HG02970 (cell line): ENCODE results near the gene OPALIN.
A peak's percentile ranks its signal among the peaks of the same experiment; 100 is the strongest.

Source experiments
- ATAC-seq: cut with Tn5 transposase; IDR thresholded peaks from one replicate; pipeline ENCODE4 v1.9.1; 2021; ENCODE audit warnings: mild to moderate bottlenecking, moderate library complexity, moderate number of reproducible peaks; ENCODE audit not compliant: unreplicated experiment, low FRiP score

The OPALIN gene

DNA sequence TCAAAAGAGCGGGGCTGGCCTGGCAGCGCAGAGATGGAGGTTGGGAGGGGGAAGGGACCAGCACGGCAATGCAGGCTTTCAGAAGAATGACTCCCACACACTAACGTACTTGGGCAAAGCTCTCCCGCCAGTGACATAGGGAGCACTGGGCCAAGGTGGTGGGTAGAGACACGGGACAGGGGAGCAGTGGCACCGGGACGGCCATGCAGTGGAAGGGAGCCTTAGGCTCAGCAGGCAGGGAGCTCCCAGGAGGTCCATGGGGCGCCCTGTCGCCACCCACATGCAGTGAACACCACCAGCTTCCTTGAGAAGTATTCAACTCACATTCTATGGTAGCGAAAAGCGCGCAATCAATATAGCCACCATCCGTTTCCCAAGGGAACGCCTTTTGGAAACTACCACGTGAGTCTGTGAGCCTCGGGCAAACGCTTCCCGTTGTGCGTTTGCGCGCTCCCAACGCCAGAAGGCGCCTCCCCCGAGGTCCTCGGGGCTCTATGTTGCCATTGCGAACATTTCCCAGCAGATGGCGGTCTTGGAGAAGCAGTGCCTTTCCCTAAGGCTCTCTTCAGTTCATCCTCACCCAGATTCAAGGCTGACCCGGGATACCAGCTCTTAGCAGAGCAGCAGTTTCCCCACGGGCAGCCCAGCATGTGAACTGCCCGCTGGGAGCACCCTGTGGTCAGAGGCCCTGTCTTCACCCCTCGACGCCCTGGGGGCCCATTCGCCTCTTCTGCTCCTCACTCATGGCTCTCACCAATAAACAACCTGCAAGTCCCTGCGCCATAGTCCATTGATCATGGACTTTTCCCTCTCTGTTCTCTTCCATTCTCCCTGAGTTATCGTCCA is 16.4 kb upstream of the OPALIN start:
- ATAC-seq, result peak; percentile 57

- ATAC-seq, result no peak
Measured at GRCh38 chr10:96374639-96374984, 15.8 kb upstream of the OPALIN start.

GRCh38 chr10:96374004-96374403 is 15.2 kb upstream of the OPALIN start:
- ATAC-seq, result no peak

DNA sequence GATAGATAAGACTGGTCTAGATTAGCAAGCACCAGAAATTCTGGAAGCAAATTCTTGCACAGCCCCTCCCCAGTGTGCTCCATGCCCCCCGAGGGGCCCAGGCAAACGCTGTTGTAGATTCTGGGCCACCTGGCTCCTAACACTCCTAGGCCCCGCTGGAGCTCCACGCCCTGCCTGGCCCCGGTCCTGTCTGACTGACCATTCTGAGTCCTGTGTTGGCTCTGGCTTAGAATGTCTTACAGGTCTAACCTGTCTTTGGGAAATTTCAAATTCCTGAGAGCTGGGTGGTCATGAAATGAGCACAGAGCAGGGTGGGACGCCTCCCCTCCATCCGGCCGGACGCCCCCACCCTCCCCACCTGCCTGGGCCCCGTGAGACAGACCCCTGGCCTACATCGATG is 12.6 kb upstream of the OPALIN start:
- no peak for ATAC-seq

- ATAC-seq, result no peak
Measured at GRCh38 chr10:96370584-96371157, 11.9 kb upstream of the OPALIN start.

DNA sequence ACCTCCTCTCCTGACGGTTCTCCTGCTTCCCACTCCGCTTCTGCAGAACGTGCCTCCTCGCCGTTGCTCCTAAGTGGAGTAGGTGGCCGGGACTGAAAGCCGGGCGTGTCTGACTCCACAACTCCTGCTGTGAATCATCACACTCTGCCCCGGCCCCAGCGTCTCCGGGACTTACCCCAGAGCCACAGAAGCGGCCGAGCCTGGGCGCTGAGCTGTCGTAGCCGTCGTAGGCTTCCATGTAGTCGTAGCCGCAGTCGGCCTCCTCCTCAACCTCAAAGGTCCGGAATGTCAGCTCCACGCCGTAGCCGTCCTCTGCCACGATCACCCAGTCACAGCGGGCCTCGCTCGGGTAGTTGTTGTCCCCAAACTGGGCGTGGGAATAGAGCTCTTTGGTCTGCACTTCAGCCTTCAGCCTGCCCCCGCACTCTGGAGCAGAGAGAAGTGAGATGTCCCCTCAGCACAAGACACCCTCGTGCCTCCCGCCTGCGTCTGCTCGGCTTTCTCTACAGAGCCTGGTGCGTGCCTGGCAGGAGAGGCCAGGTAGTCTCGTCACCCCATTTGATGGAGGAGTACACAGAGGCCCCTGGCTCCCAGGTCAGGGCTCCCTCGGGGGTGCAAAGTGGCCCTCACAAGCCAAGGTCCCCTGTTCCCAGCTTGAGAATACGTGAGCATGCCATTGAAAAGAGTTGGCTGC is 11.2 kb upstream of the OPALIN start:
- ATAC-seq, result no peak

DNA sequence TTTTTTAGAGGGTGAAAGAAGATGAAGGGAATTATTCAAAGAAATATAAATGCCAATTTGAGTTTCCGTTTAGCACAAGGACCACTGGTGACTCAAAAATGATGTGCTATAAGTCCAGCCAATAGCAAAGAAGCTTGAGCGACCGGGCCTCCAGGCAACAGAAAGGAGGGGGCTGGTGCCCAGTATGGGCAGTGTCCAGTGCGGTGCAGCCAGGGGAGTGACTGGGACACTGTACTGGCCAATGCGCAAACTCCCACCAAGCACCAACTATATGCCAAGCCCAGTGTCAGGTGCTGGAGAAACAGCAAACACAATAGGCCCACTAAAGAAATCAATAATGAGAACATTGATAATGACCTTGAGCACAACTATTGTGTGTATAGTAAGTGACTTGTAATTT is 10.2 kb upstream of the OPALIN start:
- ATAC-seq, result no peak

- no peak for ATAC-seq
Measured at GRCh38 chr10:96367470-96367869, 8.7 kb upstream of the OPALIN start.

GRCh38 chr10:96366508-96366907 is 7.7 kb upstream of the OPALIN start:
- ATAC-seq, result no peak

DNA sequence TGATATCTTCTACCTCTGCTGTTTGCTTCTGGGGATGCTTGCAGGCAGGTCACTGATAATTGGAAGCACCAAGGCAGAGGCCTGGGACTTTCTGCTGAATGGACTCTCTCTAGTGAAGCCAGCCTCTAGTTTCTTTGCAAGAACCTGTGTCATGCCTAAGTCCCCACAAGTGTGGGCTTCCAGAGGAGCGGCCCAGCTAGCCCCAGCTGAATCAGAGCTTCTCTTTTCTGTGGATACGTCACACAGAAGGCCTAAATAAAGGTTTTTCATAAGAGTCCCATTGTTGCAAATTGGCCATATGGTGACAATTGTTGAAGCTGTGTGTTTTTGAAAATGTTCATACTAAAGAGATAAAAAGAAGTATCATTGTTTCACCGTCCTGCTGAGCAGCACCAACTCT is 6.8 kb upstream of the OPALIN start:
- ATAC-seq, result no peak

GRCh38 chr10:96360766-96361165 is 2.0 kb upstream of the OPALIN start:
- ATAC-seq, result no peak

DNA sequence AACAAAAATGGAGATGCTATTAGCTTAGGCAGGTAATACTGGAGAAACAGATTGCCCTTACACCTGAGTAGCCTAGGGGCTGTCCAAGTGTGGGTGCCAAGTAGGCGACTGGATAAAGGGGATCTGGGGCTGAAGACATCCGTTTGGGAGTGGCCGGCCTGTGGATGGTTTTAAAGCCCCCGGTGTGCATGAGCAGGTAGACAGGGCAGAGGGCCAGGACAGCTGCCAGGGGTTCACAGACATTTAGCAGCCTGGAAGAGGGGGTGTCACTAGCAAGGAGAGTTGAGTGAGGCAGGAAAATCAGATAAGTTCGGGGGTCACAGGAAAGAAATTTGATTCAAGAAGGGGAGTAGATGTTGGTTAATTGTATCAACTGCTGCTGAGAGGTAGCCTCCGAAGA is 1.5 kb upstream of the OPALIN start:
- no peak for ATAC-seq

- ATAC-seq, result no peak
Measured at GRCh38 chr10:96359616-96360015, 814 bp upstream of the OPALIN start.

DNA sequence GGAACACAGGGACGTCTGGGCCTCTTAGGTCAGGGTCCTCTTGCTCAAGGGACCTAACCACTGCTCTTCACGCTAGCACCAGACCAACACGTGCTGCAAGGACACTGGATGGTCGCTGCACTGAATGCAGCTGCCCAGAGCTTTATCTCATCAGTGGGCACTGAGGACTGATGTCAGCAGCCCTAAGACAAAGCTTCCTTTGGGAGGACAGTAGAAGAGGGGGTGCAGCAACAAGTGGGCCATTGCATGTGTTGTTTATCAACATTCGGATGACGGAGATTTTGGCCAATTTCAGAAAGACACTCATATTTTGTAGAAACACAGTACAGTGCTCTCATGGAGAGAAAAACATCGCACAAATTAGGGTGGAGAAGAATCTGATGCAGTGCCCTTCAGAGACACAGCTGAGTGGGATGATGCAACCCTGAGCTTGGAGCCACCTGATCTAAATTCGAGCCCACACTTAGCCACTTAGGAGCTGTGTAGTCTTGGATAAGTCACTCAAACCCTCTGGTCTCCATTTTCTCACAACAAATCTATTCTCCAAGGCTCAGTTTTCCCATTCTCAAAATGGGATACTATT is 1.7 kb downstream of the OPALIN start:
- ATAC-seq, result no peak

- no peak for ATAC-seq
Measured at GRCh38 chr10:96352582-96352981, 6.2 kb downstream of the OPALIN start.

GRCh38 chr10:96352027-96352426 is 6.8 kb downstream of the OPALIN start:
- no peak for ATAC-seq

GRCh38 chr10:96346295-96346694 is 12.5 kb downstream of the OPALIN start:
- ATAC-seq, result no peak

- ATAC-seq, result no peak
Measured at GRCh38 chr10:96345222-96345621, 13.6 kb downstream of the OPALIN start.

- ATAC-seq, result no peak
Measured at GRCh38 chr10:96344178-96344577, 14.6 kb downstream of the OPALIN start.

DNA sequence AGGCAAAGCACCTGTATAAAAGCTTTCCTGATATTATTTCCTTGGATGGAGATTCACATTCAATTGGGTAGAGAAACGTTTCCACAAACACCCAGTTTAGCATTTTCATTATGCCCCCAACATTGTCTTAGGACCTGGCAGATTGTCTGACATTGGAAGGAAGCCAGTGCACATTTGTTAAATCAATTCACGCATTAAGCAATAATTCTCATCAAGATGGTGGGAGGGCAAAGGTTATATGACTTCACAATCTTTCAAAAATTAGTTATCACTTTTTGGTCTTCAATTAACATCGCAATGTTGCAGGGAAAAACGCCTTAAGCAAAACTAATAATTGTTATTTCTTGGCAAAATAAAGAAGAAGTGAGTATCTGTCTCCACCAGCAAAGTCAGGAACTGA is 16.4 kb downstream of the OPALIN start:
- ATAC-seq, result no peak
